Esophagus squamous epithelium (tissue), 5 donors: ENCODE measurements around the gene SIGMAR1. TPM values are rescaled to one million over a fixed set of nuclear protein-coding genes. Genes with fewer than 3 reads are reported as not detected.

Experiments
- DNase-seq: peaks from one replicate; lab custom pipeline; 2025; lab: John Stamatoyannopoulos, UW
- H3K27ac ChIP-seq, 4 donors: fragments of 200-600 bp; sonication (generic); one replicate each; pipeline ENCODE4 v1.5.1; 2016 to 2019; ENCODE audit warnings: mild to moderate bottlenecking in 1 of 4
- H3K27me3 ChIP-seq, 4 donors: fragments of 200-600 bp; sonication (generic); 1 replicate in 3 of 4; 2 replicates in 1 of 4; pipeline versions ENCODE4 v1.5.1 to v1.6.0; 2017 to 2021; ENCODE audit warnings: antibody characterized with exemption in 1 of 4
- H3K36me3 ChIP-seq, 3 donors: fragments of 200-600 bp; sonication (generic); one replicate each; pipeline ENCODE4 v1.5.1; 2016 to 2019
- H3K4me1 ChIP-seq, 3 donors: fragments of 200-600 bp; sonication (generic); one replicate each; pipeline ENCODE4 v1.5.1; 2017 to 2019
- H3K4me3 ChIP-seq, 4 donors: fragments of 200-600 bp; sonication (generic); 1 replicate in 3 of 4; 2 replicates in 1 of 4; pipeline ENCODE4 v1.5.1; 2016 to 2019; ENCODE audit warnings: mild to moderate bottlenecking in 2 of 4, moderate library complexity in 1 of 4
- H3K9me3 ChIP-seq, 3 donors: fragments of 200-600 bp; sonication (generic); one replicate each; pipeline ENCODE4 v1.5.1; 2016 to 2019
- POLR2A ChIP-seq, 4 donors: fragments of 450-650 bp; IDR thresholded peaks; one replicate each; pipeline ENCODE4 v1.6.1; 2017; ENCODE audit warnings: antibody characterized with exemption in 4 of 4, mild to moderate bottlenecking in 4 of 4, moderate library complexity in 3 of 4
- WGBS, 2 donors: methylation state at CpG; one replicate each; pipeline ENCODE4 v1.1.5; 2018; 5-methylcytosine and 5-hydroxymethylcytosine counted together
- intact Hi-C: fragments of 100-400 bp; cut with DNase I; formaldehyde crosslinking; loops from one replicate; pipeline ENCODE4 v1.15.0; 2022
- small RNA-seq, 4 donors: library from RNA; depleted of rRNA; stranded (forward); fragments of <200 nt; gene quantifications; one replicate each; pipeline ENCODE3, GENCODE V24; 2016
- total RNA-seq, 4 donors: library from RNA; depleted of rRNA; stranded (reverse); fragments of >200 nt; gene quantifications; one replicate each; pipeline ENCODE4 v1.1.0, GENCODE V29; 2016
- TF ChIP-seq, protein P1 (sequence below), 6 experiments: fragments of 450-650 bp in 4 of 6; fragments of 200-600 bp in 2 of 6; sonication (generic) in 2 of 6; IDR thresholded peaks; one replicate each; pipeline ENCODE4 v1.5.1; 2016 to 2019; ENCODE audit warnings: antibody characterized with exemption in 6 of 6, mild to moderate bottlenecking in 4 of 6, moderate library complexity in 4 of 6
- donor health status: DM: yes; HTN: yes; CAD: no.

SIGMAR1 gene
- total RNA-seq, 4 donors from 2014 or later, result 77.4 to 112 (median 88.7) TPM

DNA sequence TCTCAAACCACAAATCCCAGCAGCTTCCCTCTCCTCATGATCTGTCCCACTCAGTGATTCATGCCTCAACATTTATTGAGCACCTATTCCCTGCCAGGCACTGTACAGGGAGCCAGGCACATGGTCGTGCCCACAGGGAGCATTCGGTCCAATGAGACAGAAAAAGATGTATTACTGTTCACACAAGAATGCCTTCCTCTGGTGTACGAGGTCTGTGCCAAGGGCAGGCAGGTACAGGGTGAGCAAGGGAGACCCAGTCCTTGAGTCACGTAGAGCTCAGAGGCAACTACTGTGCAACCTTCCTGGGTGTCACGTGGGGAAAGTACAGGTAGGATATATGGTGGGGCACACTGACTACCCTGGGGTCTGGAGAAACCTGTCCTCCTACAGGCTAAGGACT is 52.6 kb downstream of the SIGMAR1 start:
- no peak overlapping the region for H3K27ac ChIP-seq
- WGBS, 2 donors, result 63 to 72% methylated on average over 5 of the region's 5 CpGs
- intact Hi-C loops, result loop anchor here (10.0 kb wide), 2 partner anchors 80 to 180 kb away; no protein-coding TSS in a partner anchor
- no peaks in the 10 kb centered on the region for H3K36me3 ChIP-seq
- TF ChIP-seq POLR2A (IDR thresholded peaks at IDR 0.05), result no peak
- TF ChIP-seq, protein P1, sequence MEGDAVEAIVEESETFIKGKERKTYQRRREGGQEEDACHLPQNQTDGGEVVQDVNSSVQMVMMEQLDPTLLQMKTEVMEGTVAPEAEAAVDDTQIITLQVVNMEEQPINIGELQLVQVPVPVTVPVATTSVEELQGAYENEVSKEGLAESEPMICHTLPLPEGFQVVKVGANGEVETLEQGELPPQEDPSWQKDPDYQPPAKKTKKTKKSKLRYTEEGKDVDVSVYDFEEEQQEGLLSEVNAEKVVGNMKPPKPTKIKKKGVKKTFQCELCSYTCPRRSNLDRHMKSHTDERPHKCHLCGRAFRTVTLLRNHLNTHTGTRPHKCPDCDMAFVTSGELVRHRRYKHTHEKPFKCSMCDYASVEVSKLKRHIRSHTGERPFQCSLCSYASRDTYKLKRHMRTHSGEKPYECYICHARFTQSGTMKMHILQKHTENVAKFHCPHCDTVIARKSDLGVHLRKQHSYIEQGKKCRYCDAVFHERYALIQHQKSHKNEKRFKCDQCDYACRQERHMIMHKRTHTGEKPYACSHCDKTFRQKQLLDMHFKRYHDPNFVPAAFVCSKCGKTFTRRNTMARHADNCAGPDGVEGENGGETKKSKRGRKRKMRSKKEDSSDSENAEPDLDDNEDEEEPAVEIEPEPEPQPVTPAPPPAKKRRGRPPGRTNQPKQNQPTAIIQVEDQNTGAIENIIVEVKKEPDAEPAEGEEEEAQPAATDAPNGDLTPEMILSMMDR (IDR thresholded peaks at IDR 0.05), result no peak
- H3K9me3 ChIP-seq, result no peaks in the 10 kb centered on the region
- peaks cover 0 to 98% (median 3%) of the 10 kb centered on the region in 4 donors for H3K27me3 ChIP-seq
- H3K4me1 ChIP-seq, result peaks cover 7 to 18% (median 8%) of the 10 kb centered on the region in 3 donors
- no peak for DNase-seq
- no peak overlapping the region for H3K4me3 ChIP-seq

Small RNA genes within 50 kb of the gene (small RNA-seq; reads per million reads assigned to genes)
- 0 reads per million in 4 donors for gene CCL27

Other genes with a start within 250 kb of the SIGMAR1 start
- gene FAM219A, start 179.2 kb downstream of the SIGMAR1 start, total RNA-seq, result 1 to 10 TPM; 4.0 to 7.6 (median 5.2) TPM
- gene DNAI1, start 179.0 kb downstream of the SIGMAR1 start, total RNA-seq, result not detected
- under 1 TPM in 1 of 4 donors, not detected in 3; 0.38 TPM for gene ENHO, start 114.8 kb downstream of the SIGMAR1 start, total RNA-seq
- 1 to 10 TPM in 1 of 4 donors, under 1 TPM in 2, not detected in 1; 0.29 to 4.6 (median 0.40) TPM for gene CNTFR, start 48.1 kb downstream of the SIGMAR1 start, total RNA-seq
- 10 to 100 TPM; 25.1 to 37.4 (median 28.0) TPM for gene RPP25L, start 25.7 kb downstream of the SIGMAR1 start, total RNA-seq
- 100 to 1,000 TPM in 2 of 4 donors, 10 to 100 TPM in 2; 67.1 to 136 (median 103) TPM for gene DCTN3, start 17.3 kb downstream of the SIGMAR1 start, total RNA-seq
- not detected for gene ARID3C, start 8.7 kb downstream of the SIGMAR1 start, total RNA-seq
- 10 to 100 TPM; 10.3 to 28.4 (median 14.1) TPM for gene GALT, start 8.9 kb upstream of the SIGMAR1 start, total RNA-seq
- gene IL11RA, start 14.4 kb upstream of the SIGMAR1 start, total RNA-seq, result 10 to 100 TPM in 2 of 4 donors, 1 to 10 TPM in 2; 2.5 to 18.7 (median 9.3) TPM
- not detected for gene CCL27, start 24.9 kb upstream of the SIGMAR1 start, total RNA-seq
- gene CCL19, start 53.5 kb upstream of the SIGMAR1 start, total RNA-seq, result 1 to 10 TPM in 2 of 4 donors, under 1 TPM in 1, not detected in 1; 0.57 to 1.7 (median 1.2) TPM
- gene CCL21, start 72.3 kb upstream of the SIGMAR1 start, total RNA-seq, result 100 to 1,000 TPM in 1 of 4 donors, 10 to 100 TPM in 2, 1 to 10 TPM in 1; 3.7 to 181 (median 26.9) TPM